GM06990 (cell line): Measurements from ENCODE around the gene TWNK.

Experiments used
- DNase-seq: peaks from one replicate; pipeline ENCODE4 v3.0.0-alpha.2; 2011; ENCODE audit not compliant: insufficient read length; ENCODE audit errors: extremely low read depth
- H3K27me3 ChIP-seq: replicated peaks from 2 replicates; pipeline ENCODE4 v1.6.0; 2011; ENCODE audit warnings: low read length; ENCODE audit not compliant: control insufficient read depth, insufficient read depth
- H3K36me3 ChIP-seq: 2 replicates; pipeline ENCODE4 v1.5.1; 2011; ENCODE audit warnings: low read length; ENCODE audit not compliant: control insufficient read depth, insufficient read depth
- H3K4me3 ChIP-seq: replicated peaks from 2 replicates; pipeline ENCODE4 v1.5.1; 2011; ENCODE audit warnings: low read depth, mild to moderate bottlenecking, control low read depth, low read length
- CTCF ChIP-seq: IDR thresholded peaks from 2 replicates; pipeline ENCODE4 v1.5.1; 2011; ENCODE audit warnings: low read length, control low read depth, mild to moderate bottlenecking, inconsistent platforms; ENCODE audit not compliant: insufficient read depth, poor library complexity, severe bottlenecking

TWNK gene

GRCh38 chr10:101007915-101008822 lies 20.8 kb downstream of the TWNK start:
- no peak for TF ChIP-seq CTCF
- H3K27me3 ChIP-seq = no peaks in the 10 kb centered on the region
- no peak for DNase-seq
- H3K4me3 ChIP-seq = no peak overlapping the region
- H3K36me3 ChIP-seq = peaks cover 4% of the 10 kb centered on the region

- Histone ChIP-seq H3K4me3 (no peak overlapping the region), H3K27me3 (no peaks in the 10 kb centered on the region), H3K36me3 (no peaks in the 10 kb centered on the region; the same call in none of the 2 replicates)
- no peak for DNase-seq
- TF ChIP-seq CTCF = no peak
Measured at GRCh38 chr10:101008823-101009423, 21.6 kb downstream of the TWNK start.

GRCh38 chr10:101010329-101010728 lies 23.0 kb downstream of the TWNK start:
- no peaks in the 10 kb centered on the region; the same call in none of the 2 replicates for H3K36me3 ChIP-seq
- no peaks in the 10 kb centered on the region for H3K27me3 ChIP-seq
- no peak overlapping the region for H3K4me3 ChIP-seq
- no peak for DNase-seq
- TF ChIP-seq CTCF = no peak

- Histone ChIP-seq H3K4me3 (no peak overlapping the region), H3K27me3 (no peaks in the 10 kb centered on the region; the same call in none of the 2 replicates), H3K36me3 (no peaks in the 10 kb centered on the region; the same call in 1 of the 2 replicates)
- no peak for TF ChIP-seq CTCF
- DNase-seq = no peak
Measured at GRCh38 chr10:101011517-101012423, 24.4 kb downstream of the TWNK start.

- Histone ChIP-seq H3K27me3 (no peaks in the 10 kb centered on the region; the same call in none of the 2 replicates), H3K4me3 (no peak overlapping the region), H3K36me3 (no peaks in the 10 kb centered on the region)
- no peak for DNase-seq
- peak; percentile 87 for TF ChIP-seq CTCF
Measured at GRCh38 chr10:101012525-101013364, 25.4 kb downstream of the TWNK start.
